Pons (tissue), 1 donor: ENCODE measurements around the gene SETD1A.

ENCODE experiments used
- DNase-seq: peaks from one replicate; pipeline ENCODE4 v3.0.0-alpha.2; 2016; ENCODE audit warnings: low spot score

The SETD1A gene

GRCh38 chr16:30982548-30983288 is 25.2 kb downstream of the SETD1A start:
- DNase-seq, result no peak

GRCh38 chr16:30983289-30983889 is 25.8 kb downstream of the SETD1A start:
- DNase-seq, result no peak

GRCh38 chr16:30983898-30984610 is 26.5 kb downstream of the SETD1A start:
- no peak for DNase-seq

- DNase-seq, result peak; percentile 58
These were observed 27.3 kb downstream of the SETD1A start, which contains the start of gene HSD3B7 for GRCh38 chr16:30984669-30985400. Gene HSD3B7 (plus strand): TSS chr16:30985207. CDS start chr16:30985659, 452 bp downstream.

- no peak for DNase-seq
These were observed 28.0 kb downstream of the SETD1A start for GRCh38 chr16:30985401-30986128.

GRCh38 chr16:30986129-30986991 is 28.8 kb downstream of the SETD1A start:
- no peak for DNase-seq

GRCh38 chr16:30987581-30988190 is 30.1 kb downstream of the SETD1A start:
- no peak for DNase-seq

GRCh38 chr16:30989469-30990047 is 32.0 kb downstream of the SETD1A start:
- no peak for DNase-seq

GRCh38 chr16:30990105-30990504 is 32.6 kb downstream of the SETD1A start:
- DNase-seq, result no peak

- no peak for DNase-seq
These were observed 33.5 kb downstream of the SETD1A start for GRCh38 chr16:30991052-30991451.

GRCh38 chr16:30992276-30992780 is 34.8 kb downstream of the SETD1A start:
- no peak for DNase-seq

- DNase-seq, result no peak
These were observed 35.6 kb downstream of the SETD1A start for GRCh38 chr16:30992931-30993816.

- no peak for DNase-seq
These were observed 38.4 kb downstream of the SETD1A start for GRCh38 chr16:30995927-30996323.

GRCh38 chr16:30996324-30996984 is 38.9 kb downstream of the SETD1A start:
- no peak for DNase-seq

GRCh38 chr16:30996985-30997724 is 39.6 kb downstream of the SETD1A start:
- DNase-seq, result peak; percentile 24

- no peak for DNase-seq
These were observed 40.5 kb downstream of the SETD1A start for GRCh38 chr16:30997725-30998711.
